SKM-1 treated with dmso at 0.1 percent for 144 hours (cell line): ENCODE results near the gene CALHM3.
"Not testable (repeated sequence)": the region's sequence is repeated elsewhere in the genome, so short reads cannot be mapped to it uniquely, and the experiment has no call there.

Experiments used
- DNase-seq: peaks from one replicate; lab custom pipeline; 2025; ENCODE audit not compliant: unreplicated experiment; lab: John Stamatoyannopoulos, UW

CALHM3 gene

DNA sequence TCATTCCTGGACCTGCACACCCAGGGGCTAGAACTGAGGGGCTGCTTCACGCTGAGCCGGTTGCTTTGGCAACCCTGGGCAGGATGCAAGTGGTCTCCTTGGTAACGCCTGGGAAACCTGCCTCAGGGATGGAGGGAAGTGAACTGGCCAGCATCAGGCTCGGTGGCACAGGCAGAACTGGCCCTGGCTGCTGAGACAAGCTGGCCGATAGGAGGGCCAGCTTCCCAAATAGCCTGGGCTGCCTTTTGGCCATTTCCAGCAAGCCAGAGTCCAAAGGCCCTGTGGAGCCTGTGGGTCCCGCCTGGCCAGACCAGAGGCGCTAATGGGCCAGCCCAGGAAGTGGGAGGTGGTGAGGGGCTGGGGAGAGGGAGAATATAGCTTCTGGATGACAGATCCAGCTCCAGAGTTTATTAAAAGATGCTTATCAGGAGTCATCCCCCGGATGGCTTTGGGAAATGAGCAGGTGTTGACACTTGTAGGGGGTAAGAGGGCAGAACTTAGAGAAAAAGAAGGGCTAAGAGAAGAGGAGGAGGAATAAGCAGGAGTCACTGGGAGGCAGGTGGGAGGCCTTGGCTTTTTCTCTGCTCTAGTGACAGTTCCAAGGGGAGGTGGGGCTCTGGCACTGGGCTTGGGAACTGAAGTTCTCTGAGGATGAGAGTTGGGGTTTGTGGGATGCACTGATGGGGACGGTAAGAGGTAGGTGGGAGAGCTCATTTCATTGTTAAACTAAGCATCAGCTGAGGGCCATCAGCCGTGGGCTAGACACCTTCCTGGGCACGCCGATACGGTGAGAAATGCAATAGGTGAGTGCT lies 24.0 kb upstream of the CALHM3 start:
- DNase-seq, result no peak

DNA sequence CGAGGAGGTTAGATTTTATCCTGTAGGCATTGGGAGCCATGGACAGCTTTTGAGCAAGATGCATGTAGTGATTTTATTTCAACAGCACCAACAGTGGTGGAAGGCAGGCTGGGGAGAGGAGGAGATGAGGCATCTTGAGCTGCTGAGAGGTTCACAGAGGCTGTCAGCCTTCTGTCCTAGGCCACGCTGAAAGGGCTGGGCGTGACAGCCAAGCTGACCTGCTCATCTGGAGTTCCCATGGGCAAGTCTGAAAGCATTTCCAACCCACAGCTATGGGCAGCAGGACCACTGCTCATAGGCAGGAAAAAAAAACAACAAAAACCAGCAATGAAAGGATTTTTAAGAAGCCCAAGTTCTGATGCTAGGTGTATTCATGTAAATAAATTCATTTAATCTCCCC lies 22.1 kb upstream of the CALHM3 start:
- no peak for DNase-seq

GRCh38 chr10:103500481-103500880 lies 21.4 kb upstream of the CALHM3 start:
- DNase-seq, result no peak

- DNase-seq, result no peak
These were observed 20.8 kb upstream of the CALHM3 start for GRCh38 chr10:103499881-103500280.

DNA sequence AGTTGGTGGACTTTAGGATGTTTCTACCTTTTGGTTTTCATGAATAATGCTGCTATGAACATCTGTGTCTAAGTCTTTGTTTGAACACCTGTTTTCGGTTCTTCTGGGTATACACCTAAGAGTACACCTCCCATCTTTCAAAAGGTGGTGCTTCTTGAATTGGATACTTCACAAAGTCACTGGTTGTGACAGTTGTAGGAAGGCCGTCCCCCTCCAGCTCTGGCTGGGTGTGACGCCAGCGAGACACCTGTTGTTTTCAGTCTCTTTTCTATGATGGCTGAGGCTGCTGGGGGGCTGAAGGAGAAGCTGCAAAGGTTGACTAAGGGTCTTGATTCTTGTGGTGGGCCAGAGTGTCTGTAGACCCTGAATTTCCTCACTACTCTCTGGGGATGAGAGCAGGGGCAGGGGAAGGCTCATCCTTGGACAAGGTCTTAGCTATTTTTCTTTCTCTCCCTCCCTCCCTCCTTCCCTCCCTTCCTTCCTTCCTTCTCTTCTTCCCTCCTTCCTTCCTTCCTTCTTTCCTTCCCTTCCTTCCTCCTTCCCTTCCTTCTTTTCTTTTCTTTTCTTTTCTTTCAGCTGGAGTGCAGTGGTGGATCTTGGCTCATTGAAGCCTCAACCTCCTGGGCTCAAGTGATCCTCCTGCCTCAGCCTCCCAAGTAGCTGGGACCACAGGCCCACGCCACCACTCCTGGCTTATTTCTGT lies 20.0 kb upstream of the CALHM3 start:
- DNase-seq, result no peak

GRCh38 chr10:103497161-103497915 lies 18.3 kb upstream of the CALHM3 start:
- no peak for DNase-seq

GRCh38 chr10:103495321-103495720 lies 16.3 kb upstream of the CALHM3 start:
- DNase-seq, result no peak

DNA sequence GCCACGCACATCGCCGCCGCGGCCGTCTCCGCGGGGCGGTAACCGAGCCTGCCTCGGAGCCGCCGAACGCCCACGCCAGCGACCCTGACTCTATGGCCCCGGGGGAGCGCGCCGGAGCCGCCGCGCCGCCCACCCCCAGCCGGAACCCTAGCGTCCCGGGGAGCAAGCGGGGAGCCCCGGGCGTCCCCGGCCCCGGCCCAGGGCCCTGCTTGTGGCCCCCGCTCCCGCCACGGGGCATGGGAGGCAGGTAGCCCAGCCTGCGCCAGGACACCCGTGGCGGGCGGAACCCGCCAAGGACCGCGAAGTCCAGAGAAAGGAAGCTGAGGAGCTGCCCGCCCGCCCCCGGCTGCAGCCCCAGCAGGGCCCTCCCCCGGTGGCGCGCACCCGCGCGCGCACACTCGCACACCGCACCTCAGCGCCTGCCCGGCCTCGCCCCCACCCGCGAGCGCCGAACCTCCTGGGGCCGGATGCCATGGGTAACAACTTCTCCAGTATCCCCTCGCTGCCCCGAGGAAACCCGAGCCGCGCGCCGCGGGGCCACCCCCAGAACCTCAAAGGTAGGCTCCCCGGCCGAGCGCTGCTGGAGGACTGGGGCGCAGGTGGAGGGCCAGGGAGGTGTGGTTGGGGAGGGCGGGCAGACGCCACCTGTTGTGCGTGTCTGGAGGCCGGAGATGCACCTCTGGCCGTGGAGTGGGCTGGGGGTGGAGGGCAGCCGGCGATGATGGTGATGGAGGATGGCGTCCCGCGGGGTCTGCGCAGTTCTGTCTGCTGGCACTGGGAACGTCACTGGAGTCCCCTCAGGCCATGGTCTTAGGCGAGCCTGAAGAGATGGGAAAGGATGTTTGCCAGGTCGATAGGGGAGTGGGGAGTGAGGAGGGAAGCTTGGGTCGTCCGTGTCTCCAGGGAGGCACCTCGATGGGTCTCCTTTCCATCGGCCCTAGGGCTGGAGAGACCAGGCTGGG lies 15.2 kb upstream of the CALHM3 start:
- DNase-seq, result no peak

DNA sequence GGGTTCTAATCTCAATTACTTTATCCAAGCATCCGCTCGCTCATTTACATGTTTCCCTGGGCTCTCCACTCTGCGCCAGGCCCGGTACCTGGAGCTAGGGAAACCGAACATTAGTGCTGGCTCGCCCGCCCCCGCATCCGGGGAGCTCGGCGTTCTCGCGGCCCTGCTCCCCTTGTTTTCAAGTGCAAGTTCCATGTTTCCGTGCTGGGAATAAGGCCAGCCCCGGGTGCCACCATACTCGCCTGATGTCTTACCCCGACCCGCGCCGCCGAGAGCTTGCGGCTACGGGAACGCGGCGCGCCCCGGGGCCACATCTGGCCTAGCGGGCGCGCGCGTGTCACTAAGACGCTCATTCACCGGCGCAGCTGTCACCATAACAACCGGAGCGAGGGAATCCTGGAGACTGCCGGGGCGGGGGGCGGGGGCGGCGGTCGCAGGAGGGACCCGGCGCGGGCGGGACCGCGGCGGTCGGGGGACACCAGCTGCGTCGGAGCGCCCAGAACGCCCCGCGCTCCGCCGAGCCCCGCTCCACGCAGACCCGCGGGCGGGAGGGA lies 14.4 kb upstream of the CALHM3 start, which contains the start of gene NEURL1:
NEURL1 (plus strand) TSS at position 344 of the 554 bp plus-strand sequence. CDS start 683 bp downstream, outside the sequence.
- no peak for DNase-seq

GRCh38 chr10:103492655-103493261 lies 13.7 kb upstream of the CALHM3 start:
- DNase-seq, result no peak

DNA sequence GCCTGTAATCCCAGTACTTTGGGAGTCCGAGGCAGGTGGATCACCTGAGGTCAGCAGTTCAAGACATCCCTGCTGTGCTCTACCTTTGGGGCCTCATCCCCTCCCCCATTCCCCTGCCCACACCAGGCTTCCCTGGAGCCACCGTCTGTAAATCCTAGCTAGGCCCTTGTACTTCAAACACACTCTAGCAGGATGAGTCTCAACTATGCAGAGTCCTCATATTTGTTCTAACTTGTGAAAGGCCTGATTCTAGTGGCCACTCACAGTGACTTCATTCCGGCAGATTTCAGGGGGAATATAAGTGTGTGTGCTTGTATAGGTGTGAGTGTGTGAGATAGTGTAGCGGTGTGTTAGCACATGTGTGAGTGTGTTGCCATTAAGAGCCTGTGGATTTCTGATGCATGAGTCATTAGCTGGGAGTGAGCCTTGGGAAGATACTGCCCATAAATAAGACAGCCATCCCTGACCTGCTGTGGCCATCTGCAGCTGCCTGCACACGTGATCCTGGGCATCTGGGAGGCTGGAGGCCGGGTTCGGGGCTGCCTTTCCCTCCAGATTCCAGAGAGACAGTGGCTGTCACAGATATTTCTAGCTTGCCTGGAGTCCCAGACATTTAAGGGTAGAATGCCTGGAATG lies 12.8 kb upstream of the CALHM3 start:
- DNase-seq, result no peak

DNA sequence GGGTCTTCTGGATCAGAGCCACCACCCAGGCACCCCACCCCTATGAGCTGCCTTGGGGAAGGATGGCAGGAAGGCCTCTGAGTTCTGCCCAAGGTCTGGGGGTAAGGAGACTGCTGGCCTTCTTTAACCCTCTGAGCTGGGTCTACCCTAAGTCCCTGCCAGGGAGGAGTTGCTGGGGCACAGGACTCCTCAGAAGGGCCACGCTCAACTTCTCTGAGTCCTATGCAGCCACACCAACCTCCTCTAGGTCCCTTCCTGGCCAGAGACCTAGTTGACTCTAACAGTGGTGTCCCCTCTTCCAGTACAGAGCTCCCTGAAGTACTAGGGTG lies 11.9 kb upstream of the CALHM3 start:
- no peak for DNase-seq

GRCh38 chr10:103487410-103487708 lies 8.3 kb upstream of the CALHM3 start:
- no peak for DNase-seq

GRCh38 chr10:103486635-103487409 lies 7.8 kb upstream of the CALHM3 start:
- not testable (repeated sequence) for DNase-seq

GRCh38 chr10:103481974-103482531 lies 3.0 kb upstream of the CALHM3 start:
- peak; percentile 84 for DNase-seq

GRCh38 chr10:103480521-103480920 lies 1.5 kb upstream of the CALHM3 start:
- DNase-seq, result no peak

DNA sequence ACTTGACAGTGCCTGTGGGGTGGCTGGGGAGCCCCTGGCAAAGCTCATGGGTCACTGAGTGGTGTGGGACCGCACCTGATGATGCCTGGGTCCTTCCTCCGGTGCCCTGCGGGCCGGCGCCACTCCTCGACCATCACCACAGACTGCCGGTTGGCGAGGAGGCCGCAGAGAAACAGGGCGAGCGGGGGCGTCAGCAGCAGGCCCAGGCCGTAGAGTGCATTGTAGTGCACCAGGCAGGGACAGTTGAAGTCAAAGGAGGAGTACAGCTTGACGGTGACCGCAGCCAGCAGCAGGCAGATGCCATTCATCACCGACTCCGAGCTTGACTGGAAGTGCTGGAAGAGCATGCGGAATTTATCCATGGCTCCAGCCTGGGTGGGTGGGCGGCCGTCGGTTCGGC lies 369 bp downstream of the CALHM3 start:
- no peak for DNase-seq

DNA sequence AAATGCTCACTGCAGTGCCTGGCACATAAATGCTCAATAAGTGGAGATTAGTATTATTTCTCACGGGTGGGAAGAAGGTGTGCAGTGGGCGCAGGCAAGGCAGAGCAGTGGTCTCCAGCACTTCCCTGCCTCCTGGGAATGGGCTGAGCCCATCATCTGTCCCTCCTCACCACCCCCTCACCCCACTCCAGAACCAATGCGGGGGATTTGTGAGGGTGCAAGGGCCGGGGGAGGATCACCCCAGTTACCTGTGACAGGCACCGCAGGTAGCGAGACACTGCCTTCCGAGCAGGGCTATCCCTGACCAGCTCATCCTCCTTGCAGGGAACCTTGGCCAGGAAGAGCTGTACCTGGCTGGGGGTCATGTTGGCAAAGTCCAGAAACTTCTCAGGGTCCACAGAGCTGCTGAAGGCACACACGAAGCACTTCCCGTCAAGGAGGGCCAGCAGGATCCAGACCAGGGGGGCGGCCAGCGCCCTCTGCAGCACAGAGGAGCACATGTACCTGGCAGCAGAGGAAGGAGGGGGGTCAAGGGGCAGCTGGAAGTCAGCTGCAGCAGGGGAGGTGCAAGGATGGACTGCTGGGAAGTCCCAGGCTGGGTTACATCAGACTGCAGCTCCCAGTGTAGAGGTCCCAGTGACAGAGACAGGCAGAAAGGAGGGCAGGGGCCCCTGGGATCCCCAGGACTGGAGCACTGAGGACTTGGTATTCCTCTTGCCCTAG lies 2.8 kb downstream of the CALHM3 start:
- DNase-seq, result peak; percentile 33
